Cardiac muscle cell (in vitro differentiated cells and primary cell): Measurements from ENCODE around the gene AARS2. TPM values are rescaled to one million over a fixed set of nuclear protein-coding genes. Genes with fewer than 3 reads are reported as not detected.

Experiments
- DNase-seq, 2 donors: peaks; one replicate each; pipeline versions ENCODE4 v3.0.0 to v3.0.0-alpha.2; 2010 to 2017; ENCODE audit warnings: low read depth in 1 of 2, low spot score in 1 of 2
- H3K27ac ChIP-seq: fragments of 200-600 bp; sonication (generic); 2 replicates; pipeline ENCODE4 v1.5.1; 2016
- H3K27me3 ChIP-seq: fragments of 200-600 bp; sonication (generic); 2 replicates; pipeline ENCODE4 v1.6.0; 2016; ENCODE audit warnings: control low read depth
- H3K36me3 ChIP-seq: fragments of 200-600 bp; sonication (generic); 2 replicates; pipeline ENCODE4 v1.5.1; 2016; ENCODE audit warnings: control low read depth
- H3K4me1 ChIP-seq: fragments of 200-600 bp; sonication (generic); 2 replicates; pipeline ENCODE4 v1.8.1; 2017; ENCODE audit warnings: low read depth, mild to moderate bottlenecking, mixed run types
- H3K4me3 ChIP-seq: fragments of 200-600 bp; sonication (generic); 2 replicates; pipeline ENCODE4 v1.5.1; 2016; ENCODE audit warnings: mild to moderate bottlenecking
- H3K9me3 ChIP-seq: fragments of 200-600 bp; sonication (generic); 2 replicates; pipeline ENCODE4 v1.5.1; 2017; ENCODE audit warnings: low read depth, mild to moderate bottlenecking, control low read depth
- polyA plus RNA-seq: library from polyadenylated mRNA; unstranded; fragments of >200 nt; fragmentation: Nextera tagmentation; extraction: Ambion mirVana; gene quantifications from 2 replicates; pipeline ENCODE4 v1.2.1, GENCODE V29; 2016
- total RNA-seq: library from RNA; depleted of rRNA; stranded (reverse); fragments of >200 nt; gene quantifications from 2 replicates; pipeline ENCODE4 v1.2.3, GENCODE V29; 2016
- TF ChIP-seq, protein P1 (sequence below): IDR thresholded peaks from 2 replicates; pipeline ENCODE4 v1.5.1; 2012; ENCODE audit warnings: low read depth, mild to moderate bottlenecking, low read length

AARS2 gene
- total and polyA plus RNA-seq, 2 experiments from 2014 or later = 22.9 to 26.7 TPM

DNA sequence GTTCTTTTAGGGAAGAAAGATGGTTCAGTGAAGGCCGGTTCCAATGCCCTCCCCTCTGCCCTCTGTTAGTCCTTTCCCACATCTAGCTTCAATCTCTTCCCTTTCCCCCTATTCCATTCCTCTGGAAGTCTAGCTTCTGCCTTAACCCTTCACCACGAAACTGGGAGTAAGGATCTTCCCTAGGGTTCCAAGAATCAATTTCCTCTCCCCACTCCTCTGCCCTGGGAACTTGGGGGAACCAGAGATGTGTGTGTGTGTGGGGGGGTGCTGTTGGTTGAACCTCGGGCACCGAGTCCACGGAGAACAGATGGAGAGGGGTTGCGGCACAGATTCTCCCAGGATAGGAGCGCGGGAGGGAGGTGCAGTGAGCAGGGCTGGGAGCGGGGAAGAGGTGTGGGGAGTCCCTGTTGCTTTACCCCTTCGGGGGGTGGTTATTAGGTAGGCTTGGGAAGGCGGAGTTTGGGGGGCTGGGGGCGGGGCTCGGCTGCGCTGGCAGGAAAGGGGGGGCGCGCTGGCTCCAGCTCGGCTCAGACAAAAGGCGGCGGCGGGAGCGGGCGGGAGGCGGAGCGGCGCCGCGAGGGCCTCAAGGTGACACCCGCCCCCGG, 43.1 kb downstream of the AARS2 start, which contains the start of gene TMEM151B:
TSS of gene TMEM151B (plus strand) at position 530 of the 605 bp plus-strand sequence. CDS start 293 bp downstream, outside the sequence.
- no peak within 1 kb of the TSS for H3K27ac ChIP-seq
- peaks cover 26% of the 10 kb centered on the region for H3K27me3 ChIP-seq
- TF ChIP-seq, protein P1, sequence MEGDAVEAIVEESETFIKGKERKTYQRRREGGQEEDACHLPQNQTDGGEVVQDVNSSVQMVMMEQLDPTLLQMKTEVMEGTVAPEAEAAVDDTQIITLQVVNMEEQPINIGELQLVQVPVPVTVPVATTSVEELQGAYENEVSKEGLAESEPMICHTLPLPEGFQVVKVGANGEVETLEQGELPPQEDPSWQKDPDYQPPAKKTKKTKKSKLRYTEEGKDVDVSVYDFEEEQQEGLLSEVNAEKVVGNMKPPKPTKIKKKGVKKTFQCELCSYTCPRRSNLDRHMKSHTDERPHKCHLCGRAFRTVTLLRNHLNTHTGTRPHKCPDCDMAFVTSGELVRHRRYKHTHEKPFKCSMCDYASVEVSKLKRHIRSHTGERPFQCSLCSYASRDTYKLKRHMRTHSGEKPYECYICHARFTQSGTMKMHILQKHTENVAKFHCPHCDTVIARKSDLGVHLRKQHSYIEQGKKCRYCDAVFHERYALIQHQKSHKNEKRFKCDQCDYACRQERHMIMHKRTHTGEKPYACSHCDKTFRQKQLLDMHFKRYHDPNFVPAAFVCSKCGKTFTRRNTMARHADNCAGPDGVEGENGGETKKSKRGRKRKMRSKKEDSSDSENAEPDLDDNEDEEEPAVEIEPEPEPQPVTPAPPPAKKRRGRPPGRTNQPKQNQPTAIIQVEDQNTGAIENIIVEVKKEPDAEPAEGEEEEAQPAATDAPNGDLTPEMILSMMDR = no peak
- DNase-seq = no peak
- no peaks in the 10 kb centered on the region for H3K9me3 ChIP-seq
- peaks cover 3% of the 10 kb centered on the region for H3K4me1 ChIP-seq
- H3K4me3 ChIP-seq = peak within 1 kb of the TSS; percentile 52
- H3K36me3 ChIP-seq = no peaks in the 10 kb centered on the region

DNA sequence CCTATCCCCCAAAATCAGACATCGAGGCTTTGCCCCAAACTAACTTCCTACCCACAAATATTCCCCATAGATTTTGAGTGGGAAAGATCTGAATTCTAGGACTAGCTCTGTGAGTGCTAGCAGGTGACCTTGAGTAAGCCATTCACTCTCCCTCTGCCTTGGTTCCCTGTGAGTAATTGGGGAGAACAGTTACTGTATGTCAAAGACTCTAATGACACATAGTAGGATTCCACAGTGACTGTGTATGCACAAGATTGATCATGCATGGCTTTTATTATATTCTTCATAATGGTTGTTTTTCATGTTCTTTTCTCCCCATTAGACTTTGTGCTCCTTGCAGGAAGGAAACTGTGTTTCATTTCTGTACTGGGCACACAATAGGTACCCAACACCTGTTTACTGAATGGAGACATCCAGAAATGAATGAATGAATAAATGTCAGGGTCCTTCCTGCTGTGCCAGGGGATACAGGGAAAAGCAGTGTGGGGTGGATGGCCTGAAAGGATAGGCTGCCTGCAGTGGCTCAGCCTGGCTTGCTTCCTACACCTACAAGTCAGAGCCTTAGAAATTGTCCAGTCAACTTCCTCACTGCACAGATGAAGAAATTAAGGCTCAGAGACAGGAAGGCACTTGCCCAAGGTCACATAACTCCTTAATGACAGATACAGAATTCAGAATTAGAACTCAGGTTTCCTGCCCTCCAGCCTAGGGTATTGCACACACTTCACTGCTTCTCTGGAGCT, 43.8 kb downstream of the AARS2 start:
- DNase-seq = no peak

DNA sequence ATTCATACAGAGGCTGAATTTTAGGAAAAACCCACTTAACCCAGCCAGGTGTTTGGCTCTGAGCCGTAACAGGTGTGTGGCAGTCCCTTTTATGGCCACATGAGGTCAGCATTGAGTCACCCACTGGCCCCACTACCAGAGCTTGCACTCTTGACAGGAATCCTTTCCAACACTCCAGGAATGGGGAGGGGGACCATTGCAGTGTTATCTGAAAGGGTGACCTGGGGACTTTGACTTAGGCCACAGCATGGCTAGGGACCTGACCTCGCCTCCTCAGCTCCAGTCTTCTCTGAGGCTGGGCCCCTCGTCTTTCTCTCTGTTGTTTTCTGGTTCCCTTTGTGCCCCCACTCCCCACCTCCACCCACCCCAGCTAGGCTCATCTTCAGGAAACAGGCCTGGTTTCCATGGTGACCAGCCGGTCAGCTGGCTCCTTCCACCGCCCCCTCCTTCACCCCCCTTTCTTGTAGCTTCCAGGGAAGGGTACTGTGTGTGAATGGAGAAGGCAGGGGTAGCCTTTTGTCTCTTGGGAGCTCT, 45.0 kb downstream of the AARS2 start:
- H3K27ac ChIP-seq = no peak overlapping the region
- no peaks in the 10 kb centered on the region for H3K9me3 ChIP-seq
- H3K4me1 ChIP-seq = peaks cover 6% of the 10 kb centered on the region
- peak; percentile 53 to 83 for DNase-seq
- H3K36me3 ChIP-seq = no peaks in the 10 kb centered on the region
- TF ChIP-seq, protein P1 = peak; percentile 98
- peaks cover 23% of the 10 kb centered on the region for H3K27me3 ChIP-seq
- no peak overlapping the region for H3K4me3 ChIP-seq

More for the DNA sequence above, 43.8 kb downstream of the AARS2 start:
- H3K36me3 ChIP-seq = no peaks in the 10 kb centered on the region
- H3K9me3 ChIP-seq = no peaks in the 10 kb centered on the region
- H3K4me3 ChIP-seq = no peak overlapping the region
- peaks cover 25% of the 10 kb centered on the region for H3K27me3 ChIP-seq
- H3K27ac ChIP-seq = no peak overlapping the region
- peaks cover 6% of the 10 kb centered on the region for H3K4me1 ChIP-seq
- TF ChIP-seq, protein P1 = no peak

DNA sequence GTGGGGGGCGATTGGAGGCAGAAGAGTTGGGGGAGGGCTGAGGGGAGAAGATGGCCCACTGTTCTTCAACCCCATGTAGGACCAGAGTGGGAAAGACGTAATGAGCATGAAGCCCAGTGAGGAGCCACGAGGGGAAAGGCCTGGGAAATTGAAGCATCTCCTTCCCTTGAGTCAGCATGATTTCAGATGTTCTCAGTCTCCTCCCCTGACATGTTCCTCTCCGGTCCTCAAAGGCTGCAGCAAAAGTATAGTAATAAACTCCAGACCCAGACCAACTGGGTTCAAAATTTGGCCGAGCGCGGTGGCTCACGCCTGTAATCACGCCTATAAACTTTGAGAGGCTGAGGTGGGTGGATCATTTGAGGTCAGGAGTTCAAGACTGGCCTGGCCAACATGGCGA, 45.9 kb downstream of the AARS2 start:
- Histone ChIP-seq H3K27me3 (peaks cover 23% of the 10 kb centered on the region), H3K4me3 (no peak overlapping the region), H3K9me3 (no peaks in the 10 kb centered on the region), H3K36me3 (no peaks in the 10 kb centered on the region), H3K4me1 (peaks cover 6% of the 10 kb centered on the region), H3K27ac (no peak overlapping the region)
- no peak for DNase-seq
- TF ChIP-seq, protein P1 = no peak

DNA sequence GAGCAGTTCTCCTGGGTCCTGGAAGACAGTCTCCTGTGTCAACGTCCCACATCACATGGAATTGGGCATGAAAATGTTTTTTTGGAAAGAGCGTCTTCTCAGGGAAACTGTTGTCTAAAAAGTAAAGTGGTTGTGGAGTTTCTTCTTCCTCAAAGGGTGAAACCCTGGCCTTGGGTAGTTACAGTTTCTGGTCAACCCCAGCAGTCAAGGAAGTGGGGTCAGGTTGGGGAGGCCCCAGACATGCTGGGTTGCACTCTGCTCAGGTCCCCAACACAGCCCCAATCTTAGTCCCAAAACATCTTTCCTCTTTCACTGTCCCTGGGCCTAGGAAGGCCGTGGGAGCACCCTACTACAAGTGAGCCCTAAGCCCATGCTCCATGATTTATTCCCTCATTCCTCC, 46.8 kb downstream of the AARS2 start:
- TF ChIP-seq, protein P1 = no peak
- DNase-seq = no peak
- no peak overlapping the region for H3K27ac ChIP-seq
- no peaks in the 10 kb centered on the region for H3K36me3 ChIP-seq
- H3K27me3 ChIP-seq = peaks cover 23% of the 10 kb centered on the region
- H3K4me3 ChIP-seq = no peak overlapping the region
- peaks cover 6% of the 10 kb centered on the region for H3K4me1 ChIP-seq
- H3K9me3 ChIP-seq = no peaks in the 10 kb centered on the region
